Sigmoid colon (tissue), 7 donors: ENCODE data around the gene PRDM11. TPM values are rescaled to one million over a fixed set of nuclear protein-coding genes. Genes with fewer than 3 reads are reported as not detected.

Source experiments
- DNase-seq: peaks from one replicate; pipeline ENCODE4 v3.0.0-alpha.2; 2019
- H3K27ac ChIP-seq, 4 donors: fragments of 200-600 bp; sonication (generic); one replicate each; pipeline ENCODE4 v1.5.1; 2016 to 2019; ENCODE audit warnings: mild to moderate bottlenecking in 1 of 4
- H3K27me3 ChIP-seq, 3 donors: fragments of 200-600 bp; sonication (generic); one replicate each; pipeline ENCODE4 v1.5.1; 2019; ENCODE audit warnings: mild to moderate bottlenecking in 1 of 3
- H3K36me3 ChIP-seq, 4 donors: fragments of 200-600 bp; sonication (generic); one replicate each; pipeline ENCODE4 v1.5.1; 2016 to 2019
- H3K4me1 ChIP-seq, 4 donors: fragments of 200-600 bp; sonication (generic); one replicate each; pipeline ENCODE4 v1.5.1; 2017 to 2019
- H3K4me3 ChIP-seq, 4 donors: fragments of 200-600 bp; sonication (generic); one replicate each; pipeline ENCODE4 v1.5.1; 2017 to 2019; ENCODE audit warnings: mild to moderate bottlenecking in 2 of 4, moderate library complexity in 1 of 4
- H3K9me3 ChIP-seq, 4 donors: fragments of 200-600 bp in 3 of 4; sonication (generic) in 3 of 4; one replicate each; pipeline versions ENCODE4 v1.5.1 to v1.6.1; 2013 to 2019
- CTCF ChIP-seq, 4 experiments: fragments of 450-650 bp in 3 of 4; fragments of 200-600 bp in 1 of 4; IDR thresholded peaks; one replicate each; pipeline ENCODE4 v1.5.1; 2016 to 2019; ENCODE audit warnings: antibody characterized with exemption in 4 of 4, mild to moderate bottlenecking in 3 of 4, moderate library complexity in 2 of 4
- EP300 ChIP-seq, 4 donors: sonication (generic); formaldehyde crosslinking; IDR thresholded peaks; one replicate each; pipeline ENCODE4 v1.6.1; 2017; ENCODE audit warnings: antibody characterized with exemption in 4 of 4
- POLR2A ChIP-seq, 2 donors: fragments of 450-650 bp; IDR thresholded peaks; one replicate each; pipeline ENCODE4 v1.6.1; 2016; ENCODE audit warnings: antibody characterized with exemption in 2 of 2, mild to moderate bottlenecking in 2 of 2, moderate library complexity in 2 of 2
- POLR2AphosphoS5 ChIP-seq, 4 donors: sonication (generic); formaldehyde crosslinking; IDR thresholded peaks; one replicate each; pipeline ENCODE4 v1.6.1; 2017; ENCODE audit warnings: antibody characterized with exemption in 4 of 4
- WGBS, 2 donors: extraction: QIAGEN DNeasy Blood & Tissue Kit; methylation state at CpG; one replicate each; pipeline ENCODE4 v1.1.7; 2013; 5-methylcytosine and 5-hydroxymethylcytosine counted together
- intact Hi-C: fragments of 100-400 bp; cut with DNase I; formaldehyde crosslinking; loops from one replicate; pipeline ENCODE4 v1.15.1; 2023
- polyA plus RNA-seq, 3 donors: library from polyadenylated mRNA; stranded (reverse); fragments of 200-250 nt; gene quantifications; one replicate each; pipeline ENCODE4 v1.2.3, GENCODE V29; 2013
- total RNA-seq, 4 donors: library from RNA; depleted of rRNA; stranded (reverse); fragments of >200 nt; gene quantifications; one replicate each; pipeline ENCODE4 v1.1.0, GENCODE V29; 2016
- donor health status: healthy with polysubstance abuse.
- donor health status: Bipolar disorder and iron deficiency.
- donor health status: healthy.

The PRDM11 gene
- total and polyA plus RNA-seq, 7 donors = 0.92 to 23.2 (median 12.7) TPM

GRCh38 chr11:45155627-45156180, 9.3 kb downstream of the PRDM11 start:
- intact Hi-C loops = no loop called here
- 83 to 89% methylated on average over 4 of the region's 4 CpGs for WGBS, 2 donors
- peaks cover 0 to 56% (median 50%) of the 10 kb centered on the region in 4 donors for H3K4me1 ChIP-seq

GRCh38 chr11:45156201-45156600, 9.8 kb downstream of the PRDM11 start:
- intact Hi-C loops = no loop called here
- Histone ChIP-seq H3K27me3 (no peaks in the 10 kb centered on the region), H3K27ac (peak overlapping the region in 2 of 4 donors; percentile 82), H3K4me1 (peaks cover 0 to 61% (median 55%) of the 10 kb centered on the region in 4 donors), H3K9me3 (no peaks in the 10 kb centered on the region), H3K4me3 (no peak overlapping the region), H3K36me3 (no peaks in the 10 kb centered on the region)
- no peak for TF ChIP-seq EP300 (IDR thresholded peaks at IDR 0.05)
- no peak for TF ChIP-seq CTCF (IDR thresholded peaks at IDR 0.05)
- TF ChIP-seq POLR2A (IDR thresholded peaks at IDR 0.05) = no peak
- TF ChIP-seq POLR2AphosphoS5 (IDR thresholded peaks at IDR 0.05) = no peak
- WGBS, 2 donors = 87 to 95% methylated on average over 6 of the region's 6 CpGs
- DNase-seq = peak; percentile 63

More at GRCh38 chr11:45155627-45156180, 9.3 kb downstream of the PRDM11 start:
- Histone ChIP-seq H3K27ac (peak overlapping the region; percentile 19 to 82 (median 32)), H3K27me3 (no peaks in the 10 kb centered on the region), H3K36me3 (no peaks in the 10 kb centered on the region), H3K4me3 (no peak overlapping the region), H3K9me3 (no peaks in the 10 kb centered on the region)
- peak; percentile 52 for DNase-seq
- TF ChIP-seq POLR2A (IDR thresholded peaks at IDR 0.05) = no peak
- no peak for TF ChIP-seq EP300 (IDR thresholded peaks at IDR 0.05)
- no peak for TF ChIP-seq CTCF (IDR thresholded peaks at IDR 0.05)
- no peak for TF ChIP-seq POLR2AphosphoS5 (IDR thresholded peaks at IDR 0.05)

- no peak for TF ChIP-seq POLR2AphosphoS5 (IDR thresholded peaks at IDR 0.05)
- no peak for TF ChIP-seq EP300 (IDR thresholded peaks at IDR 0.05)
- no peak for TF ChIP-seq CTCF (IDR thresholded peaks at IDR 0.05)
- TF ChIP-seq POLR2A (IDR thresholded peaks at IDR 0.05) = no peak
- no peaks in the 10 kb centered on the region for H3K9me3 ChIP-seq
- intact Hi-C loops = no loop called here
- H3K4me1 ChIP-seq = peaks cover 0 to 67% (median 60%) of the 10 kb centered on the region in 4 donors
- no peak overlapping the region for H3K4me3 ChIP-seq
- 72 to 89% methylated on average over 9 of the region's 9 CpGs for WGBS, 2 donors
- peak overlapping the region in 3 of 4 donors; percentile 82 for H3K27ac ChIP-seq
- no peaks in the 10 kb centered on the region for H3K27me3 ChIP-seq
- H3K36me3 ChIP-seq = no peaks in the 10 kb centered on the region
- peak; percentile 53 for DNase-seq
These were observed 10.3 kb downstream of the PRDM11 start for GRCh38 chr11:45156741-45157140.

DNA sequence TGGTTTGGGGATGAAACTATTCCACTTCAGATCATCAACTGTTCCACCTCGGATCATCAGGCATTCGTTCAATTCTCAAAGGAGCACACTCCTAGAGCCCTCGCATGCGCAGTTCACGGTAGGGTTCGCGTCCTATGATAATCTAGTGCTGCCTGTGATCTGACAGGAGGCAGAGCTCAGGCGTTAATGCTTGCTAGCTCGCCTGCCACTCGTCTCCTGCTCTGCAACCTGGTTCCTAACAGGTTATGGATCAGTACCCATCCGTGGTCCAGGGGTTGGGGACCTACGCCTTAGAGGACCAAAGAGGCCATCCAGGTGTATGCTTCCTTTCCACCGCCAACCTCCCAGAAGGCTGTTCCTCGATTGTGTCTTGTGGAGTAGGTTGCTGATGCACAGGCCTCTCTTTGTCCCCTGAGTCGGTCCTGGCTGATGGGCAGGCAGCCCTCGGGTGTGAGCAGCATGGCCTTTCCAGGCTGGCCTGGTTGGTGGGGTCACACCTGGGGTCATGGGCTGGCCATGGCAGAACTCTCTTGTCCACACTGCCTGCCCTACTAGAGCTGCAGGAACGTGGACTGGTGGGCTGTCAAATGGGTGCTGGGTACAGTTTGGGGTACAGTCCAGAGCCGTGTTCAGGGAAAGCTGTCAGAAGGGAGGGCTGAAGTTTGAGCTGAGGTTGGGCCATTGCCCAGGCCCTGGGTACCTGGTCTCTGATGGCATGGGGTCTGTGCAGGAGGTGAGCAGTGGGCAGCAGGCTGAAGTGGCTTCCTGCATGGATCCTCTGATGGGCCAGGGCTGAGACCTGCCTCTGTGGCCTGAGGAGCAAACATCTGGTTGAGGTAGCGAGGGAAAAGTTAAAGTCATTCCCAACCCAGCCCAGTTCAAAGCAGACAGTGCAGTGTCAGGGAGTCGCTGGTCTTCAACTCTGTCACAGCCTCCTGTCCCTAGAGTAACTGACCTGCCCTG, 11.1 kb downstream of the PRDM11 start:
- Histone ChIP-seq H3K4me1 (peaks cover 0 to 72% (median 66%) of the 10 kb centered on the region in 4 donors), H3K27ac (peak overlapping the region; percentile 75 to 82 (median 82)), H3K9me3 (no peaks in the 10 kb centered on the region), H3K36me3 (no peaks in the 10 kb centered on the region), H3K27me3 (no peaks in the 10 kb centered on the region), H3K4me3 (no peak overlapping the region)
- WGBS, 2 donors = 81 to 83% methylated on average over 20 of the region's 20 CpGs
- TF ChIP-seq POLR2AphosphoS5 (IDR thresholded peaks at IDR 0.05) = no peak
- no peak for TF ChIP-seq EP300 (IDR thresholded peaks at IDR 0.05)
- no peak for TF ChIP-seq CTCF (IDR thresholded peaks at IDR 0.05)
- TF ChIP-seq POLR2A (IDR thresholded peaks at IDR 0.05) = no peak
- DNase-seq = peak; percentile 63
- intact Hi-C loops = no loop called here
